ENCODE measurements around the gene TMEM220. TPM values are rescaled to one million over a fixed set of nuclear protein-coding genes. Genes with fewer than 3 reads are reported as not detected.

The TMEM220 gene
- total and polyA plus RNA-seq, 9 of the 15 experiments (the other 6 are each of a cell fraction or from before 2014, with no cell fraction given) = not detected

GRCh38 chr17:10674704-10675103 lies 55.1 kb downstream of the TMEM220 start:
- in situ Hi-C loops (cut with MboI) (no loop called here), intact Hi-C loops (cut with micrococcal nuclease) (no loop called here)
- H3K79me2 ChIP-seq (ENCODE audit: control insufficient read depth, insufficient read depth, low read length) = no peaks in the 10 kb centered on the region
- WGBS (ENCODE audit: insufficient coverage, low coverage, missing lambda C conversion rate) = 93% methylated on average over 3 of the region's 4 CpGs
- no peak overlapping the region for H3K4me3 ChIP-seq
- no peak overlapping the region for H2AFZ ChIP-seq (ENCODE audit: low read depth, low read length)
- H3K9ac ChIP-seq (ENCODE audit: insufficient read depth in 1 of 2, low read depth in 2 of 2, low read length in 2 of 2) = no peak overlapping the region
- no peaks in the 10 kb centered on the region for H3K9me1 ChIP-seq (ENCODE audit: control insufficient read depth, insufficient read depth, low read length)
- ATAC-seq (no peak), FAIRE-seq (no peak), DNase-seq (ENCODE audit: extremely low read depth in 1 of 4, low spot score in 3 of 4) (no peak)
- peaks cover 32% of the 10 kb centered on the region; the same call in 2 of the 3 replicates for H3K36me3 ChIP-seq (ENCODE audit: control insufficient read depth, insufficient read depth, low read length)
- H3K4me1 ChIP-seq (replicated peaks in 1 of 2; ENCODE audit: control insufficient read depth in 2 of 2, insufficient read depth in 2 of 2, low read length in 2 of 2) = no peaks in the 10 kb centered on the region
- ChIA-PET POLR2A (interaction anchor here (0.6 kb wide), 1 partner anchor 951 kb away, joined by 4 read pairs; no protein-coding TSS in a partner anchor), CTCF (ENCODE audit: low intra/inter-chr PET ratio) (no interaction called here)
- no peak overlapping the region for H3K27ac ChIP-seq (ENCODE audit: extremely low read depth, low read depth, low read length)
- H4K20me1 ChIP-seq (replicated peaks; ENCODE audit: control insufficient read depth, insufficient read depth, low read length) = no peaks in the 10 kb centered on the region
- H3K4me2 ChIP-seq (ENCODE audit: insufficient read depth, low read length) = no peak overlapping the region
- H3K27me3 ChIP-seq (ENCODE audit: control insufficient read depth in 2 of 2, insufficient read depth in 2 of 2, low read length in 2 of 2) = no peaks in the 10 kb centered on the region
- no peak for TF ChIP-seq FOXM1 (IDR thresholded peaks at IDR 0.05; ENCODE audit: low read depth)
- TF ChIP-seq FOXM1 (CRISPR knock-in tag; IDR thresholded peaks at IDR 0.05; ENCODE audit: low read depth) = no peak
- TF ChIP-seq ZNF639 (CRISPR knock-in tag; conservative IDR thresholded peaks at IDR 0.05 in 1 of 2, IDR thresholded peaks at IDR 0.05 in 1 of 2) = no peak
- TF ChIP-seq HMG20A (CRISPR knock-in tag; conservative IDR thresholded peaks at IDR 0.05) = no peak
- no TSS peak for BruUV-seq (replicated peaks)
- no peaks in the 10 kb centered on the region for H3K9me3 ChIP-seq (replicated peaks; ENCODE audit: control insufficient read depth, insufficient read depth, low read depth, low read length)

DNA sequence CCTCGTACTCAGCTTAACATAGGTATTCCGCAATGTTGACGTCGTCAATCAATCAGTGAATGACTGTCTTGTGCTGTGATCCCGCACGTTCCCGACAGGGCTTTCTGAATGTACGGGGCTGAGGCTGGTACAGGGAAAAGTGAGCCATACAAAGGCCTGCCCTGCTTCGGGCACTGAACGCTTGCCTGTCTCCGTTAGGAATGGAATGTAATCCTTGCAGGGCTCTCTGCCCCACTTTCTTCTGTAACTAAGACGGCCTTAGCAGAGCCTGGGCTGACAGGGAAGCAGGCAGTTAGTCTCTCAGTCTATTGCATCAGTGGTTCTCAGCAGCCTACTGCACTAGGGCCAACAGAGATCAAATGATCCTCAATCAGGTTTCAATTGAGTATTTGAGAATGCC lies 56.5 kb downstream of the TMEM220 start:
- Histone ChIP-seq H3K9me3 (replicated peaks; ENCODE audit: control insufficient read depth, insufficient read depth, low read depth, low read length) (no peaks in the 10 kb centered on the region), H3K27me3 (ENCODE audit: control insufficient read depth in 2 of 2, insufficient read depth in 2 of 2, low read length in 2 of 2) (no peaks in the 10 kb centered on the region), H4K20me1 (replicated peaks; ENCODE audit: control insufficient read depth, insufficient read depth, low read length) (no peaks in the 10 kb centered on the region), H2AFZ (ENCODE audit: low read depth, low read length) (no peak overlapping the region), H3K4me3 (no peak overlapping the region), H3K36me3 (ENCODE audit: control insufficient read depth, insufficient read depth, low read length) (peaks cover 27% of the 10 kb centered on the region; the same call in 2 of the 3 replicates), H3K9me1 (ENCODE audit: control insufficient read depth, insufficient read depth, low read length) (no peaks in the 10 kb centered on the region), H3K4me2 (ENCODE audit: insufficient read depth, low read length) (no peak overlapping the region), H3K9ac (ENCODE audit: insufficient read depth in 1 of 2, low read depth in 2 of 2, low read length in 2 of 2) (no peak overlapping the region), H3K4me1 (replicated peaks in 1 of 2; ENCODE audit: control insufficient read depth in 2 of 2, insufficient read depth in 2 of 2, low read length in 2 of 2) (no peaks in the 10 kb centered on the region), H3K79me2 (ENCODE audit: control insufficient read depth, insufficient read depth, low read length) (no peaks in the 10 kb centered on the region), H3K27ac (ENCODE audit: extremely low read depth, low read depth, low read length) (no peak overlapping the region)
- ChIA-PET CTCF (ENCODE audit: low intra/inter-chr PET ratio) (no interaction called here), POLR2A (interaction anchor here (1.2 kb wide), 1 partner anchor 20 kb away, joined by 3 read pairs; no protein-coding TSS in a partner anchor)
- in situ Hi-C loops (cut with MboI) = no loop called here
- WGBS (ENCODE audit: insufficient coverage, low coverage, missing lambda C conversion rate) = 94% methylated on average over 8 of the region's 12 CpGs
- ATAC-seq (no peak), FAIRE-seq (no peak), DNase-seq (ENCODE audit: extremely low read depth in 1 of 4, low spot score in 3 of 4) (no peak)
- intact Hi-C loops (cut with micrococcal nuclease) = no loop called here
- TF ChIP-seq ZNF143 (CRISPR knock-in tag; IDR thresholded peaks at IDR 0.05) (no peak), ESRRB (CRISPR knock-in tag; IDR thresholded peaks at IDR 0.05; ENCODE audit: borderline replicate concordance) (no peak), CREM (IDR thresholded peaks at IDR 0.05; ENCODE audit: low read depth) (no peak), FOXJ2 (tag; IDR thresholded peaks at IDR 0.05) (no peak), ZNF583 (CRISPR knock-in tag; IDR thresholded peaks at IDR 0.05) (no peak)
- BruUV-seq (replicated peaks) = no TSS peak

Data from K562 (cell line).